Measurements from ENCODE around the gene ADGRB2.

Gene ADGRB2

DNA sequence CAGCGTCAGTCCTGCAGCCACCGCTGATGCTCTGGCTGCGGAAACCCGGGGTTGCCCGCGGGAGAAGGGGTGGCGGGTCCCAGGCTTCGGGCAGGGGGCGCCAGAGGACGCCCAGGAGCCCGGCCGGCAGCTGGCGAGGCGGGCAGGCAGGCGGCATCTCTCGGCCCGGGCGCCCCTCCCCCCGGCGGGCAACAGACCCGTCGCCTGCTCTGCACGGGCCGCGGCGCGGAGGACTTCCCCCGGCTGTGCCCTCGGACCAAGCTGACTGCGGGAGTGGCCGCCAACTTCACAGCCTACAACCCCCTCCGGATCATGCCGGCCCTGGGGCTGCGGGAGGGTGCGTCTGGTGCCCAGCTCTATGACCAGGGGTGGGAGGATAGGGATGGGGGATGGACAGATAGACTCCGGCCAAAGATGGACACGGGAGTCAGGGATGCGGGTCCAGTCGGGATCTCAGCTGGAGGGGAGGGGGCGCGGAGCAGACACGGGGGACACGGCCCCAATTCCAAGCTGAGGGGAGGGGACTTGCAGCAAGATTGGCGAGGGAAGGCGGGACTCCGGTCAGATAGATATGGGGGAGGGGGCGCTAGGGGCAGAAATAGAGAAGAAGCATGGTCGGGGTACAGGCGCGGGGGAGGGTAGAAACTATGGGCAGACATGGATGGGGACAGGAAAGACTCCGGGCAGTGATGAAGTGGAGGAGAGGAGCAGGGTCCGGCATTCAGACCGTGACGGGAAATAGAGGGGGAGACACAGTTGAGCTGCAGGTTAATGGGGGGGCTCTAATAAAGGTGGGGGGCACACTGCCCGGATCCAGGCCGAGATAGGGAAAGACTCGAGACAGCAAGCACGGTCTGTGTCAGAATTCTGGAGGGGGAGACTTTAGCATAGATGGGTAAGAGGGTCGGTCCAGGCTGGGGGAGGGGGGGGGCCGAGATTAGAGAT, 1.1 kb downstream of the ADGRB2 start:
- peak; percentile 55 for DNase-seq (ENCODE audit: low spot score)

DNA sequence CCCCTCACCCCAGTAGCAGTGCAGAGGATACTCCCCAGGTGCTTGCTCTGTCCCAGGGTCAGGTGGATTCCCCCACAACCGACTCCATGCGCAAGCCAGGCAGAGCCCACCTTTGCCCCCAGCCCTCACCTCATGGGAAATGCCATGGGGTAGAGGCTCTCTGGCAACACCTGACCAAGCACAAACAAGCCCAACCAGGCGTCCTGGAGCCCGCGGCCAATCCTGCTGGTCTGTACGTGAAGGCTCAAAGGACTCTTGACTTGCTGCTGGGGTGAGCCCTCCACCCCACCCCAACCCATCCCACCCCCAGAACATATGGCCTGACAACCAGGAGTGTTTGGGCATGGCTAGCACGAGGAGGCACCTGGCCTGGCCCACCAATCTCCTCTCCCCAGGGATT, 1.8 kb downstream of the ADGRB2 start:
- peak; percentile 30 for DNase-seq (ENCODE audit: low spot score)

DNA sequence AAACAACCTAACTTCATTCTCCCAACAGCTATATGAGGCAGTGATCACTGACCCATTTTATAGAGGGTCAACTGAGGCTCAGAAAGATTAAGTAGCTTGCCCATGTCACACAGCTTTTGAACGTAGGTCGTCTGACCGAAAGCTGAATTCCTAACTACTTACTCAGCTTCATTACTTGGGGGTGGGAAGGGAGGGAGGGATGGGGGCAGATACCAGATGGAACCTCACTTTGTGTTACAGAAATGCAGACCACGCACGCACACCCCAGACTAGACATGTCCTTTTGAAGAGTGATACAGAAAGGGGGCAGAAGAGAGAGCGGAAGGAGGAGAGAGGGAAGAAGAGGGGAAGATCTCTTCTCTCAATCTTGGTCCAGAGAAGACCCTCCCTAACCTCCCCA, 2.3 kb downstream of the ADGRB2 start:
- DNase-seq (ENCODE audit: low spot score) = peak; percentile 19

DNA sequence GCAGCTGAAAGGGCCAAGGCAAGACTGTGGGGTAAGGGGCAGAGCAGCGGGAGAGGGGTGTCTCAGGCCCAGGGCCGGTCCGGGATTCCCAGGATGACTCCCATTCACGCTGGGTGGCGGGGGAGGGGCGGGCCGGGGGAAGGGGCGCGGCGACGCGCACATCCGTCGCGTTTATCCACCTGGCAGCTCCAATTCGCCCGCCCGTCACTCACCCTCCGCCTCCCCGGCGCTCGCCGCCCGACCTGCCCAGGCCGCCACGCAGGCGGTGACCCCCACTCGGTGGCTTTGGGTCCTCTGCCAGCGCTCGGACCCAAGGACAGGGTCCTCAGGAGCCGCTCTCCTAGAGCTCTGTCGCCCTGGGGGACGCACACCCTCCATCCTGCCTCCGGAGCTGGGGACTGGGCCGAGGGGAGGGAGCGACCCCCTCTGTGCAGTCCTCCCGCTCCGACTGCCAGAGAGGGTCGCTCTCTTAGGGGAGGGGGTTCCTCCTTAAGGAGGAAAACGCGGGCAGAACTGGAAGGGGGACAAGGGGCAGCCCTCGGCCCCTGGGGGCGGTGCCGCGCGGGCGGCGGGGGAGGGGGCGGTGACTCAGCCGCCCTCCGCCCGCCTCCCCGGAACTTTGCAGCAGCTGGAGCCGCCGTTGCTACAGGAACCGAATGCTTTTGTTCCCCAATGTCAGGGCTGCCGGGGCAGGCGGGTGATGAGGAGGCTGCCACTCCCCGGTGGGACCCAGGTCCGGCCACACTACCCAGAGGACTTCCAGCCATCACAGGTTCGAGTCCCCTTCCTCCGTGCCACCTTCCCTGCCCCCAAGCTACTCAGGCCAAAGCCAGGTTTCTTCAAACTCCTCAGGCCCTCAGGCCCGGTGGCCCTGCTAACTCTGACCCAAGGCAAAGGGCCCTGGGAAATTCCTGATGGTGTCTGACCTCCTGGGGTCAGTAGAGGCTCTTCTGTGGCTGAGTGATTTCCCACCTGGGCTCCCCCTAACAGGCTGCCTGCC, 3.4 kb downstream of the ADGRB2 start:
- DNase-seq (ENCODE audit: low spot score) = peak; percentile 38

DNA sequence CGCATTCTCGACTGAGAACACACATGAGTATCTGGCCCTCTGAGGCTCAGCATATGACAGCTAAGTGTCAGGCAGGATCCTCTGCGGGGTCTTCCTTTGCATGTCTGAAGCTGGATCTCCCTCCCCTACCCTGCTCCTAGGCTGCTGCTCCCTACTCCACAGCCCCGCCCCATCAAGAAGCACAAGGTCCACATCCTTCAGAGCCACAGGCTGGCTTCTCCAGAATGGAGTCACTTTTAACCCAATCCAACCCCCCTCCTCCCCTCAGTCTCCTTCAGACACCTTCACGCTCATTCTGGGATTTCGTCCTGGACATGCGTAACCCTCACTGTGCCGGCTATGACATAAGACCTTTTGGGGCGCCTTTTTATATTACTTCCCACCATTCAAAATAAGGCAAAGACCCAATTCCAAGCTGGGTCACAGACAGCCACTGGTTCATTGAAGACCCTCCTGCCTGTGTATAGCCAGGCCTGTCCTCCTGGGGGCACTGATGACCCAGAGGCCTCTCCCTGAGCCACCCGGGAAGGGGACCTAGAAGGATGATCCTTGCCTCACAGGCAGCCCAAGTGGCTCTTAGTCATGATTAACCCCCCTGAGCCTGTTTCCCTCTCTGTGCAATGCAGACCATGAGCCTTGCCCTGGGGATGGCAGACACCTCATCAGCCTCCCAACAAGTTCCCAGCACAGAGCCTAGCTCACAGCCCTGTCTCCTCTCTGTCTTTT, 4.7 kb downstream of the ADGRB2 start:
- peak; percentile 30 for DNase-seq (ENCODE audit: low spot score)

DNA sequence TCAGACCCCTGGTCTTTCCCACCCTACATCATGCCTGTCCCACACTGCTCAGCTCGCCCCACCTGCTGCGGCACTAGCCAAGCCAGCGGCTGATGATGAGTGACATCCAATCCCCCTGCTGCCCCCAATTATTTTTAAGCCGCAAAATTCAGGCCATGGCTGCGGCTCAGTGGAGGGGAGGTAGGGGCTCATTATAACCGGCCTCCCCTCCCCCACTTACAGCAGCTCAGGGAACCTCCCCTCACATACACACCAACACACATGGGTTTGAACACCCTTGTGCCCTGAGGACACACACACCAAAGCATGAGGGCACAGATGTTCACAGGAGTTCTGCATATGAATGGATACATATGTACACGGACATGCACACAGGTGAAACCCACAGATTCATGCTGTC, 5.3 kb downstream of the ADGRB2 start:
- DNase-seq (ENCODE audit: low spot score) = no peak

DNA sequence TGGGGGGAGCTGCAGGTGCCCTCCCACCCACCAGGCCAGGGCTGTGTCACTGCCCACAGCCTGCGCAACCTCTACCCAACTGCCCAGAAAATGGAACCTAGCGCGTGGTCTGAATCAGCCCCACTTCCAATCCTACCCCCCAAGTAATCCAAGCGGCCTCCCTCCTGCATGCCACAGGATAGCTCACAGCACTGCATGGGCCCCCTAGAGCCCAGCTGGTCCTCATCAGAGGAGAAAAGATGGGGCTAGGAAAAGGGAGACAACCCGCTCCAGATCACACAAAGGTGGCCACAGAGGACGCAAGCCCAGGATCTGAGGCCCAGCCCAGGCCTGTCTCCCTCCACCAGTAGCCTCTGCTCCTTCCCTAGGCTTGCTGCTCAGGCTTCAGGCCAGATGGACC, 6.2 kb downstream of the ADGRB2 start:
- peak; percentile 19 for DNase-seq (ENCODE audit: low spot score)

DNA sequence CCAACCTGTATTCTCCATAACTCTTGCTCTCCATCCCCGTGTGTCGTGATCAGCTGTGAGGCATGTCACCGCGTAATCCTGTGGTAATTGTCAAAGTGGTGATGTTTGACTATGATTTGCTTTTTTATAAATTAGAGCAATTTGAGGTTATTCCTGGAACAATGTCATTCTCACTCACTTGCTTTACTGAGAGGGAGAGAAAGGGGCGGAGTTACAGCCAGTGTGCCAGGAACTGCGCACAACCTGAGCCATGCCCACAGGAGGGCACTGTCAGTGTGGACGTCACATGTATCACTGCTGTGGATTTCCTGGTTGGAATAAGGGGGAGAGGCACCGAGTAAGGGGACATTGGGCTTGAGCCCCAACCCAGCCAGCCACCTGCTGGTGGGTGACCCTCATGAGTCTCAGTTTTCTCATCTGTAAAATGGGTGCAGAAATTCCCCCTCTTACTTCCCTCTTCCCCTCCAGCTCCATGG, 6.9 kb downstream of the ADGRB2 start:
- peak; percentile 35 for DNase-seq (ENCODE audit: low spot score)

DNA sequence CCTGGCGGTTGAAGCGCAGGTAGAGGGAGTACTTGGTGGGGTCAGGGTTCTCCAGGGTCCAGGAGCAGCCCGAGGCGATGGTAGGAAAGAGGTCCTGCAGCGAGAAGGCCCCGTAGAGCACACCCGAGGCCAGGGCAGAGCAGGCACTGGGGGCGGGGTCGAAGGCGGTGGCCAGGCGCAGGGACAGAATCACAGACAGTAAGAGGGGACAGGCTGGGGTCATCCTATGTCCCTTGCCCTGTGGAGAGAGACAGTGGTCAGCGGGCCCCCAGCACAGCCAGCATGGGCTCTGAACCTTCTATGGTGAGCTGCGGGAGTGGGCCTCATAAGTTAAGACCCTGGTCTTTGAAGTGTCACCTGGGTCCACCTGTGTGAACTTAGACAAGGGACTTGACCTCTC, 7.6 kb downstream of the ADGRB2 start:
- no peak for DNase-seq (ENCODE audit: low spot score)

DNA sequence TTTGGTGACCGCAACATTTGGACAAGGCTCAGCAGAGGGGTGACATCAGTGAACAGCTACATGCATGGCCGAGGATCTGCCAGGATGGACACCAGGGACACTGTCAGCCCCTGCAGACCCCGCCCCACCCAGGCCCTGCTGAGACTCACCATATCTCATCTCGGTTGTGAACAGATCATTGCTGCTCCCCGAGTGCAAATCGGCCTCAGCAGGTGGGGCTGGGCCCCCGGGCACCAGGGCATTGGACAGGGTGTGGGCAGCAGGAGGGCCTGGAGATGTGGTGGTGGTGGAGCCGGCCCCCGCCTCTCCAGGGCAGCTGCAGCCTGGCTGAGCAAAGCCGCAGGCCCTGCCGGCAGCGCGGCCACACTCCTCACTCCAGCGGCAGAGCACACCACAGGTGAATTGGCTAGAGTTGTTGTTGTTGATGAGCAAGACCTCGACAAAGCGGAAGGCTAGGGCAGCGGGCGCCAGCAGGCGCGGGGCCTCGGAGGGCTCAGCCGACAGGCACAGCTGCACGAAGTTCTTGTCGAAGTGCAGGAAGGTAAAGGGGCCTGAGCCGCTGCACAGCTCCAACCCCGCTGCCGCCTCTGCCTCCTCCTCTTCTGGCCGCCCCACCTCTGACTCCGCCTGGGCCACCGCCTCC, 8.2 kb downstream of the ADGRB2 start:
- DNase-seq (ENCODE audit: low spot score) = no peak

DNA sequence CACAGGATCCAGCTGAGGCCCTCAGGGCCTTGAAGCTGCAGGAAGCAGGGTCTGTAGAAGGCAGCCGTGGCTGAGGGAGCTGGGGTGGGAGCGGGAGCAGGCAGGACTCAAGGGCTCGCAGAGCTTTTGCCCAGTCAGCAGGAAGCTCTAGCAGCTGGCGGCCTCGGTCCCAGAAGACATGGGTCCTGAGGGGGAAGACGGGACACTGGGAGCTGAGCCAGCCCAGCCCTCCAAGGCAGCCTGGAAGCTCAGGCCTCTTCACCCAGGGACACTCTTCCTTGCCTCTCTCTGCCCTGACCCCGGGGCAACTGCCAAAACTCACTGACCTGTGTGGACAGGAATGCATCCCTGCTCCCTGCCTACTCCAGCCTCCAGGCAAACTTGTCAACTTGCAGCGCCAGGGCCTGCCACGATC, 8.9 kb downstream of the ADGRB2 start:
- no peak for DNase-seq (ENCODE audit: low spot score)

DNA sequence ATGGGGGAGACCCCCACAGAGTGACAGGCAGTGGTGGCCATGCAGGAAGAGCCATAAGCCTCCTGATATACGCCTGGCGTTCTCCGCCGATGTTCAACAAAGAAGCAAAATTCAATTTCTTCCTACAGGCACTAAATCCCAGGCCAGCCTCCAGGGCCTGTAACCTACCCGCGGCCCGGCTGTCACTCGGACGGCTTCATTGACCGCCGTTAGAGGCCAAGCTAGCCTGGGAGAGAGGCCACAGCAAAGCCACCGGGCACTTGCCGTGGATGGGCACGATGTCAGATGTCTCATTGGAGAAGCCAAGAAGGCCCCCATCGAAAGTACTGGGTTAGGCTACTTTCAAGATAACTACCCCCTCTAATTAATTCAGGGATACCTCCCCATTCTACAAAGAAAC, 9.7 kb downstream of the ADGRB2 start:
- no peak for DNase-seq (ENCODE audit: low spot score)

DNA sequence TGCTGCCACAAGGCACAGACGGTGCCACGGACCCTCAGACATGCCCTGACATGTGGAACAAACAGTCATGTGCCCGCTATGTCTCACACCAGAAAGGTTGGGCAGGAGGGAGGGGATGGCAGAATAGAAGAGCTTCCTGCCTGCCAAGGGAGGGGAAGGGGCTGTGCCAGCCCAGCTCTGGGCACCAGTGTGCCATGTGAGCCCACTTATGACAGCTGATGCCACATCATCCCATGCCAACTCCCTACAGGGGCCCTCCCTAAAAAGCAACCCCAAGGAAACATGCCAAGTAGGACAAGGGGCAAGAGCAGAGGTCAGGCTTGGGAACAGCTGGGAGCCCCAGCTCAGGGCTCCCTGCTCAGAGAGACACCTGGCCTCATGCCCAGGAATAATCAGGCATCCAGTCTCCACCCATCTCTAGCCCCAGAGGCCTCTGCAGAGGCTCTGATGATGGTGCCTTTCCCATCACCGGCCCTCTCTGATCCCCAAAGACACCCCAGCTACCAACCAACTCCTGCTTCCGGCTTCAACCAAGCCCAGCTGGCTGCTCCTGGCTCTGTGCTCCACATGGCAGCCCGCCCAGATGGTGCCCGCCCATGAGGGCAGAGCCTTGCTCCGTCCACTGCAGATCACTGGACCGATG, 10.3 kb downstream of the ADGRB2 start:
- peak; percentile 76 for DNase-seq (ENCODE audit: low spot score)

DNA sequence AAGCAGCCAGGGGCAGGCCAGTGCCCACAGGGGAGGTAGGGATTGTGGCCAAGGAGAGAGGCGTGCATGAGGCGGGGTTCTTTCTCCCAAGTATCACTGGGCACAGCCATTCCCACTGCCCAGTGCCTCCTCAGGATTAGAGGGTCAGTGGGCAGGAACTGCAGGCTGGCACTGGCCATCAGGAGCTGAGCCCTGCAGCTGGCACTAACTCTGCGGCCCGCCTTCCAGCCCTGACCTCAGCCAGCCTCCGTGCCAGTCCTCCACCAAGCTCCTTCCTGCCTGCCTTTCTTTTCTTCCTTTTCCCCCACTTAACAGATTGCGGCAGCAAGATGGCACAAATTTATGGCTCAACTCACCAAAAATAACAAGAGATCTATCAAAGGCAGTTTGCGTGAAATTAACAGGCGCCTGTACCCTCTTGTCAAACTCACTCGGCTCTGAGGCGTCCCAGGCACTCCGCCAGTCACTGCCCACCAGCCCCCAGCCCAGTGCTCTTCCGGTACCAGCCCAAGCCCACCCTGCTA, 11.1 kb downstream of the ADGRB2 start:
- DNase-seq (ENCODE audit: low spot score) = peak; percentile 35

DNA sequence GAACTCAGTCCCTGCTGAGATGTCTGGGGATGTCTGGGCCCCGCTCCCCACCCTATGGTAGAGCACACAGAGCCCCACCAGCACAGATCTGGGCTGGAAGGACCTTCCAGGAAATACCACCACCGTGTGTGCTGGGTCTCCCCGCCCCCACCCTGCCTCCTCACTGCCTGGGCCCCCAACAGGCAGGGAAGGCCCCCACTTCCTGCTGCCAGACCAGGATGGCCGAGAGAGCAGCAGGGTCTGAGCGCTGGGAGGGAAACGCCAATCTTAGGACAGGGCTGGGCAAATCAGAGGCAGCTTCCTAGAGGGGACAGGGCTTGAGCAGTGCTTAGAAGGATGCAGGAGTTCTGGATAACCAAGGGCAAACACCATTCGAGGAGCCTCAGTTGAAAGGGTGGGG, 11.9 kb downstream of the ADGRB2 start:
- no peak for DNase-seq (ENCODE audit: low spot score)

DNA sequence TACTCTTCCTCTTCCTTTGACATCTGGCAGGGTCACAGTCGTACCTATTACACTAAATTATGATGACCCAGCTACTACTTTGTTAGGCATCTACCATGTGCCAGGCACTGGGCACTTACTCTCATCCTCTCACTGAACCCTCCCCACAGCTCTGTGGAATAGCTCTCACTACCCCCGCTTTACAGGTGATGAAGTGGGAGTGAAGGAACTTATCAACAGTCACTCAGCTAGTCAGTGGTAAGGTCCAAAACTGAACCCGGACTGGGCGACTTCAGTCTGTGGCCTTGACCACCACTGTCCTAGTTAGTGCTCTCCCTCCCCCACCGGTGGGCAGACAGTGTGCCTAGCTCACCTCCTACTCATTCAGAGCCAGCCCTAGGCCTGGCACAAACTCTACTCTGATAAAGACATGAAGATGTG, 12.3 kb downstream of the ADGRB2 start:
- no peak for DNase-seq (ENCODE audit: low spot score)

DNA sequence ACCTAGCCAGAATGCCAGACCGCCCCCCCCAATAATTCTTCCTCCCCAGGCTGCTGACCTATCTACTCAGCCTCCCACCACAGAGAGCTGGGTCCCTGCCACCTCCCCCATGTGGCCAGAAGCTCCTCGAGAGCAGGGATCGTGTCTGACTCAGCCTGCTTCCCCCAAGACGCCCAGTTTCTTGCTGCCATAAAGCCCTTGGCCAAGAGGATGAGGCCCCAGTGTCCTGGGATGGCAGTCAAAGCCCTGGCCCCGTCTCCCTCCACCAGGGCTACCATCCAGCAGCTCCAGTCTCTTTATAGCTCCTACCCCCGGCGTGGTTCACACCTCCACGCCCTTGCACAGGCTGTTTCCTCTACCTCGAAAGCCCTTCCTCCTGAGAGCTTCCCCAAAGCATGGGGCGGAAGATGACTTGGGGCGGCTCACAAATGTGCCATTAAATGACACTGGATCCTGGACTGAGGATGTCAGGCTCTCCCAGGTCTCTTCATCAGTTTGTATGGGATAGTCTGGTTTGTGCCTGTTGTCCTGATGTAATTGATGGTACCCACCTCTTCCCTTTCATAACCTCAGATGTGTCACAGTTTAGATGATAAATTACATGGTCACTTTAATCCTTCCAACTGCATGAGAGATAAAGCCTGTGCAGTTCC, 13.2 kb downstream of the ADGRB2 start:
- DNase-seq (ENCODE audit: low spot score) = peak; percentile 38

DNA sequence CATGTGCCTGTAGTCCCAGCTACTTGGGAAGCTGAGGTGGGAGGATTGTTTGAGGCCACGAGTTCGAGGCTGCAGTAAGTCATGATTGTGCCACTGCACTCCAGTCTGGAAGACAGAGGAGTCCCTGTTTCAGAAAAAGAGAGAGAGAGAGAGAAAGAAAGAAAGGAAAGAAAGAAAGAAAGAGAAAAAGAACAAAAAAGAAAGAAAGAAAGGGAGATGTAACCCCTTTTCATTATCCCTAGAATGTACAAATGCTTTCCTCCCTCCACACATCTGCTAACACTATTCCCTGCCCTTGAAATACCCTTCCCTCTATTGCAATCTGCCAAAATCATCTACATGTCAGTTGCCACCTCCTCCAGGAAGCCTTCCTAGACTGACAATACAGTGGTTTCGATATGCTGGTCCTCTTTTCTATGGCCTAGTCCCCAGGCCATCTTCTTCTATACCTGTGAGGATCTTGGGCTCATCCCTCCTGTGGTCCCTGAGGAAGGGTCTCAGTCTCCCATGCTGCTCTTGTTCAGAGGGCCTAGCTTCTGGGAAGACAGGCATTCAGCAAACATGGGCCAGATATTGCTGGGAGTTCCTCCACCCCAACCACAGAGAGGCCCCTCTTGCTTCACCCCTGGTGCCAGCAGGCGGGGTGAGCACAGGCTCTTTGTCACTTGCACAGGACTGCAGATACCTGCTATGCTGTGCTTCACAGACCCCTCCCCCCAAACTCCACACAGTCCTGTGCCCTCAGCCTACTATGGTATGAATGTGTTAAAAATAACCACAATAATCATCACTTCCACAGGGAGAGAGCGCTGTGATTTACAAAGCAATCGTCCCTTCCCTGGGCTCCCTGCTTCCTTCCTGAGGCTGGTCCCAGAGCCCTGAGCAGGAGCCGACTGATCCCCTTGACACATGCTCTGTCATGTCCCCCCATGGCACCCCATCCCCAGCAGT, 14.1 kb downstream of the ADGRB2 start:
- no peak for DNase-seq (ENCODE audit: low spot score)

DNA sequence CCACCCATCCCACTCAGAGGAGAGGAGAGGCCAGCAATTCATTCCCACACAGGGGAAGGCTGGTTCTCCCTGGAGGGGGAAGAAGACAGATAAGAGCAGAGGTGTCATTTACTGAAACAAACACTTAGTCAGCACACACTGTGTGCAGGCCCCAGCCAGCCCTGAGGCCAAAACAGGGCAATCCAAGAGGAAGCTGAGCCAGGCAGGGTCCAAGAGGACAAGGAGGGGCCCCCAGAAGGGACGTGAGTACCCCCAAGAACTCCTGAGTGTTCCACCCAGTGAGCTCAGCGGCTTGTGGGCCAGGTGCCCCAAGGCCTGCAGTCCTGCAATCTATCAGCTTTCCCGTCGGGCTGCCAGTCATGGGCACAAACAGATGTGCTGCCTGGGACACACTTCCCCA, 15.8 kb downstream of the ADGRB2 start:
- DNase-seq (ENCODE audit: low spot score) = no peak
